ENCODE results near the gene PFN4.

DNA sequence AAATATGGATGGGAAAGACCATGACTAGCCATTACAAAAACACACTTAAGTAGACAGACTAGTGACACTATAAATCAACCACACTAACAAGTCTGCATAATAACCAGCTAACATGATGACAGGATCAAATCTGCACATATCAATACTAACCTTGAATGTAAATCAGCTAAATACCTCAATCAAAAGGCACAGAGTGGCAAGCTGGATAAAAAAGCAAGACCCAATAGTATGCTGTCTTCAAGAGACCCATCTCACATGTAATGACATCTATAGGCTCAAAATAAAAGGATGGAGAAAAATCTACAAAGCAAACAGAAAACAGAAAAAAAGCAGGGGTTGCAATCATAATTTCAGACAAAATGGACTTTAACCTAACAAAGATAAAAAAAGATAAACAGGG is 16.3 kb downstream of the PFN4 start:
- TF ChIP-seq, protein P1, sequence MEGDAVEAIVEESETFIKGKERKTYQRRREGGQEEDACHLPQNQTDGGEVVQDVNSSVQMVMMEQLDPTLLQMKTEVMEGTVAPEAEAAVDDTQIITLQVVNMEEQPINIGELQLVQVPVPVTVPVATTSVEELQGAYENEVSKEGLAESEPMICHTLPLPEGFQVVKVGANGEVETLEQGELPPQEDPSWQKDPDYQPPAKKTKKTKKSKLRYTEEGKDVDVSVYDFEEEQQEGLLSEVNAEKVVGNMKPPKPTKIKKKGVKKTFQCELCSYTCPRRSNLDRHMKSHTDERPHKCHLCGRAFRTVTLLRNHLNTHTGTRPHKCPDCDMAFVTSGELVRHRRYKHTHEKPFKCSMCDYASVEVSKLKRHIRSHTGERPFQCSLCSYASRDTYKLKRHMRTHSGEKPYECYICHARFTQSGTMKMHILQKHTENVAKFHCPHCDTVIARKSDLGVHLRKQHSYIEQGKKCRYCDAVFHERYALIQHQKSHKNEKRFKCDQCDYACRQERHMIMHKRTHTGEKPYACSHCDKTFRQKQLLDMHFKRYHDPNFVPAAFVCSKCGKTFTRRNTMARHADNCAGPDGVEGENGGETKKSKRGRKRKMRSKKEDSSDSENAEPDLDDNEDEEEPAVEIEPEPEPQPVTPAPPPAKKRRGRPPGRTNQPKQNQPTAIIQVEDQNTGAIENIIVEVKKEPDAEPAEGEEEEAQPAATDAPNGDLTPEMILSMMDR (IDR thresholded peaks at IDR 0.05): no peak
- TF ChIP-seq POLR2A (IDR thresholded peaks at IDR 0.05) (no peak), POLR2AphosphoS5 (IDR thresholded peaks at IDR 0.05) (no peak)
